GM08714 (cell line): ENCODE results near the gene MAP2K4.
"Not testable (repeated sequence)": the region's sequence is repeated elsewhere in the genome, so short reads cannot be mapped to it uniquely, and the experiment has no call there.

Experiments used
- H3K4me3 ChIP-seq: fragments of 200-500 bp; sonication (Bioruptor generic); 2 replicates; pipeline ENCODE4 v1.5.1; 2014; ENCODE audit warnings: mild to moderate bottlenecking, low read length, inconsistent platforms
- ZNF274 ChIP-seq: IDR thresholded peaks from 2 replicates; pipeline ENCODE4 v1.6.1; 2012; ENCODE audit warnings: mild to moderate bottlenecking, low read depth, low read length

Gene MAP2K4

GRCh38 chr17:12133183-12133582 is 112.5 kb downstream of the MAP2K4 start:
- no peak overlapping the region for H3K4me3 ChIP-seq
- TF ChIP-seq ZNF274, result no peak

- no peak overlapping the region for H3K4me3 ChIP-seq
- no peak for TF ChIP-seq ZNF274
Observed at GRCh38 chr17:12134101-12134500, 113.4 kb downstream of the MAP2K4 start.

GRCh38 chr17:12134587-12134986 is 113.9 kb downstream of the MAP2K4 start:
- no peak for TF ChIP-seq ZNF274
- H3K4me3 ChIP-seq, result no peak overlapping the region

- no peak overlapping the region for H3K4me3 ChIP-seq
- TF ChIP-seq ZNF274, result no peak
Observed at GRCh38 chr17:12136243-12136642, 115.6 kb downstream of the MAP2K4 start.

GRCh38 chr17:12136646-12137045 is 116.0 kb downstream of the MAP2K4 start:
- no peak overlapping the region for H3K4me3 ChIP-seq
- no peak for TF ChIP-seq ZNF274

- no peak for TF ChIP-seq ZNF274
- no peak overlapping the region for H3K4me3 ChIP-seq
Observed at GRCh38 chr17:12137859-12138258, 117.2 kb downstream of the MAP2K4 start.

GRCh38 chr17:12140685-12141084 is 120.0 kb downstream of the MAP2K4 start:
- no peak overlapping the region for H3K4me3 ChIP-seq
- TF ChIP-seq ZNF274, result no peak

- H3K4me3 ChIP-seq, result not testable (repeated sequence)
Observed at GRCh38 chr17:12162187-12162586, 141.5 kb downstream of the MAP2K4 start.

- no peak for TF ChIP-seq ZNF274
- no peak overlapping the region for H3K4me3 ChIP-seq
Observed at GRCh38 chr17:12164085-12164484, 143.4 kb downstream of the MAP2K4 start.

- no peak for TF ChIP-seq ZNF274
- H3K4me3 ChIP-seq, result no peak overlapping the region
Observed at GRCh38 chr17:12178644-12179330, 158.1 kb downstream of the MAP2K4 start.

GRCh38 chr17:12180644-12181261 is 160.1 kb downstream of the MAP2K4 start:
- no peak overlapping the region for H3K4me3 ChIP-seq
- TF ChIP-seq ZNF274, result no peak

GRCh38 chr17:12187658-12188057 is 167.0 kb downstream of the MAP2K4 start:
- no peak for TF ChIP-seq ZNF274
- H3K4me3 ChIP-seq, result no peak overlapping the region

- H3K4me3 ChIP-seq, result no peak overlapping the region
- TF ChIP-seq ZNF274, result no peak
Observed at GRCh38 chr17:12193144-12193735, 172.6 kb downstream of the MAP2K4 start.
